A549 (cell line): Measurements from ENCODE around the gene BEX4. TPM values are rescaled to one million over a fixed set of nuclear protein-coding genes. Genes with fewer than 3 reads are reported as not detected.

Source experiments
- ATAC-seq, 2 experiments: fragments of 200-7000 bp in 1 of 2; fragments of >200 bp in 1 of 2; cut with Nextera tagmentation in 1 of 2; cut with Tn5 transposase in 1 of 2; 3 replicates each; pipeline versions ENCODE4 v1.8.0 to v1.9.1; 2018 to 2020; ENCODE audit warnings: mild to moderate bottlenecking in 1 of 2, moderate library complexity in 1 of 2
- CTCF ChIA-PET: fragments of 300-600 bp; sonication (Branson Sonifier 250); formaldehyde crosslinking; extraction: SDS; loops from one replicate; lab custom pipeline; 2021; ENCODE audit warnings: antibody characterized with exemption, inconsistent platforms; lab: Yijun Ruan, JAX
- POLR2A ChIA-PET: fragments of 350-600 bp; formaldehyde crosslinking; extraction: SDS; loops from one replicate; lab custom pipeline; 2021; ENCODE audit warnings: antibody characterized with exemption, inconsistent platforms; lab: Yijun Ruan, JAX
- DNase-seq, 2 experiments: peaks; one replicate each; pipeline versions ENCODE4 v3.0.0 to v3.0.0-alpha.2; 2011 to 2016; ENCODE audit warnings: low read depth in 1 of 2, low spot score in 1 of 2
- FAIRE-seq: peaks from 2 replicates; lab custom pipeline; 2011; peaks lifted over from hg19 to GRCh38; lab: Jason Lieb, UNC
- H3K27ac ChIP-seq, 2 experiments: fragments of >200 bp; sonication (Bioruptor Twin); formaldehyde crosslinking; 3 replicates each; pipeline ENCODE4 v1.5.1; 2016 to 2017
- H3K4me1 ChIP-seq: fragments of >200 bp; sonication (Bioruptor Twin); formaldehyde crosslinking; 3 replicates; pipeline ENCODE4 v1.6.1; 2016
- H3K4me2 ChIP-seq: fragments of >200 bp; sonication (Bioruptor Twin); formaldehyde crosslinking; 3 replicates; pipeline ENCODE4 v1.6.1; 2016
- H3K4me3 ChIP-seq: fragments of >200 bp; sonication (Bioruptor Twin); formaldehyde crosslinking; 3 replicates; pipeline ENCODE4 v1.5.1; 2016
- H3K9me3 ChIP-seq: fragments of >200 bp; sonication (Bioruptor Twin); formaldehyde crosslinking; 3 replicates; pipeline ENCODE4 v1.6.1; 2016
- CTCF ChIP-seq: fragments of >200 bp; sonication (Bioruptor Twin); formaldehyde crosslinking; IDR thresholded peaks from 3 replicates; pipeline ENCODE4 v1.5.1; 2016
- EHF ChIP-seq: fragments of 250-450 bp; sonication (Bioruptor Pico); IDR thresholded peaks from 2 replicates; pipeline ENCODE4 v1.5.0; 2020; ENCODE audit warnings: mild to moderate bottlenecking
- EP300 ChIP-seq, 2 experiments: fragments of >200 bp; sonication (Bioruptor Twin); formaldehyde crosslinking; IDR thresholded peaks; 2 replicates in 1 of 2; 3 replicates in 1 of 2; pipeline ENCODE4 v1.6.1; 2016 to 2017
- HMGXB4 ChIP-seq: fragments of 250-450 bp; sonication (Bioruptor Pico); IDR thresholded peaks from 2 replicates; pipeline ENCODE4 v1.5.0; 2021; ENCODE audit warnings: mild to moderate bottlenecking, moderate library complexity, borderline replicate concordance
- HOXA7 ChIP-seq: fragments of 250-450 bp; sonication (Bioruptor Pico); IDR thresholded peaks from 2 replicates; pipeline ENCODE4 v1.5.0; 2020; ENCODE audit warnings: mild to moderate bottlenecking, moderate library complexity
- HOXB5 ChIP-seq: fragments of 250-450 bp; sonication (Bioruptor Pico); IDR thresholded peaks from 2 replicates; pipeline ENCODE4 v1.5.0; 2020; ENCODE audit warnings: mild to moderate bottlenecking, moderate library complexity
- JUNB ChIP-seq: fragments of >200 bp; sonication (Bioruptor Twin); formaldehyde crosslinking; IDR thresholded peaks from 2 replicates; pipeline ENCODE4 v1.6.1; 2016
- KDM5A ChIP-seq: fragments of 200-600 bp; sonication (generic); IDR thresholded peaks from 2 replicates; pipeline ENCODE4 v1.6.1; 2016; ENCODE audit warnings: antibody characterized with exemption, mild to moderate bottlenecking
- MAFK ChIP-seq: fragments of 450-650 bp; IDR thresholded peaks from 2 replicates; pipeline ENCODE4 v1.6.1; 2014; ENCODE audit not compliant: partially characterized antibody
- MAX ChIP-seq: IDR thresholded peaks from 2 replicates; pipeline ENCODE4 v1.6.1; 2012
- NPAS2 ChIP-seq: fragments of 250-450 bp; sonication (Bioruptor Pico); IDR thresholded peaks from 2 replicates; pipeline ENCODE4 v1.8.0; 2022; ENCODE audit warnings: mild to moderate bottlenecking, moderate library complexity, borderline replicate concordance
- NR3C1 ChIP-seq: fragments of >200 bp; sonication (Bioruptor Twin); formaldehyde crosslinking; IDR thresholded peaks from 3 replicates; pipeline ENCODE4 v1.6.1; 2017
- PHF8 ChIP-seq: fragments of 200-600 bp; sonication (generic); IDR thresholded peaks from 2 replicates; pipeline ENCODE4 v1.6.1; 2016; ENCODE audit warnings: low read depth, mild to moderate bottlenecking, antibody characterized with exemption, moderate library complexity, borderline replicate concordance
- POLR2A ChIP-seq: IDR thresholded peaks from 2 replicates; pipeline ENCODE4 v1.6.1; 2012; ENCODE audit warnings: mild to moderate bottlenecking, low read length
- POLR2AphosphoS2 ChIP-seq: conservative IDR thresholded peaks from 2 replicates; pipeline ENCODE4 v1.6.1; 2012; ENCODE audit warnings: low read length, improper control_type of control experiment, inconsistent platforms
- RARB ChIP-seq: fragments of 250-450 bp; sonication (Bioruptor Pico); IDR thresholded peaks from 2 replicates; pipeline ENCODE4 v1.8.0; 2021; ENCODE audit warnings: mild to moderate bottlenecking, moderate library complexity
- REST ChIP-seq: fragments of 200-600 bp; sonication (generic); IDR thresholded peaks from 2 replicates; pipeline ENCODE4 v1.6.1; 2016; ENCODE audit warnings: antibody characterized with exemption, mild to moderate bottlenecking, moderate library complexity
- RFX5 ChIP-seq: fragments of 450-650 bp; IDR thresholded peaks from 2 replicates; pipeline ENCODE4 v1.7.1; 2014; ENCODE audit warnings: antibody characterized with exemption, mild to moderate bottlenecking, moderate library complexity
- SMC3 ChIP-seq: fragments of >200 bp; sonication (Bioruptor Twin); formaldehyde crosslinking; IDR thresholded peaks from 3 replicates; pipeline ENCODE4 v1.6.1; 2018; ENCODE audit warnings: inconsistent platforms
- USF2 ChIP-seq: fragments of 450-650 bp; IDR thresholded peaks from 2 replicates; pipeline ENCODE4 v1.6.1; 2014; ENCODE audit warnings: antibody characterized with exemption
- ZC3H11A ChIP-seq: fragments of 450-650 bp; IDR thresholded peaks from 2 replicates; pipeline ENCODE4 v1.6.1; 2014; ENCODE audit warnings: antibody characterized with exemption, mild to moderate bottlenecking
- ZFP36 ChIP-seq: fragments of 450-650 bp; IDR thresholded peaks from 2 replicates; pipeline ENCODE4 v1.6.1; 2014; ENCODE audit warnings: borderline replicate concordance; ENCODE audit not compliant: partially characterized antibody
- ZSCAN20 ChIP-seq: fragments of 250-450 bp; sonication (Bioruptor Pico); IDR thresholded peaks from 2 replicates; pipeline ENCODE4 v1.8.0; 2022; ENCODE audit warnings: mild to moderate bottlenecking, moderate library complexity
- WGBS: methylation state at CpG from one replicate; pipeline ENCODE4 v1.1.6; 2017; ENCODE audit errors: missing lambda C conversion rate; 5-methylcytosine and 5-hydroxymethylcytosine counted together
- polyA plus RNA-seq, 4 experiments: library from polyadenylated mRNA; depleted of rRNA in 3 of 4; stranded (reverse); fragments of >200 nt; fragmentation: RNase III in 1 of 4; extraction: RNeasy Plus Mini Kit Qiagen cat#74134 plus additional on column Dnase treatment in 1 of 4; gene quantifications; 2 replicates in 3 of 4; 3 replicates in 1 of 4; pipeline ENCODE4 v1.2.3, GENCODE V29; 2011 to 2017

The BEX4 gene
- polyA plus RNA-seq, 2 of the 4 experiments (the other 2 are of a cell fraction): 0.85 to 2.4 TPM

- H3K4me1 ChIP-seq: no peaks in the 10 kb centered on the region
- 10% methylated on average over 22 of the region's 22 CpGs for WGBS
- no peak for TF ChIP-seq EP300 (IDR thresholded peaks at IDR 0.05)
- peak; percentile 12; the same call in 1 of the 2 replicates for TF ChIP-seq MAX
- TF ChIP-seq, all 56 proteins: peak for 1
- ChIA-PET POLR2A (no interaction called here), CTCF (no interaction called here)
- Histone ChIP-seq H3K27ac (peak overlapping the region; percentile 75 to 89), H3K4me3 (peak overlapping the region; percentile 78), H3K9me3 (no peaks in the 10 kb centered on the region), H3K4me2 (peak overlapping the region; percentile 85)
- peak; percentile 46 to 71; a peak in 3 of 6 replicates for ATAC-seq
- FAIRE-seq: no peak
- peak in 1 of 2 experiments; percentile 21 for DNase-seq
These were observed 39.4 kb downstream of the BEX4 start for GRCh38 chrX:103254171-103254824.

GRCh38 chrX:103254921-103255493 lies 40.1 kb downstream of the BEX4 start, which contains the start of gene TCEAL8:
TSS of gene TCEAL8 (minus strand) at chrX:103255155. CDS start at chrX:103253979, 1,176 bp downstream.
- Histone ChIP-seq H3K9me3 (no peaks in the 10 kb centered on the region), H3K4me2 (peak within 1 kb of the TSS; percentile 85), H3K4me1 (no peaks in the 10 kb centered on the region), H3K4me3 (peak within 1 kb of the TSS; percentile 78), H3K27ac (peak within 1 kb of the TSS; percentile 75 to 89)
- peak; percentile 58 to 72 for DNase-seq
- POLR2A ChIA-PET: no interaction called here
- no peak for FAIRE-seq
- TF ChIP-seq SMC3: no peak
- no peak for TF ChIP-seq HMGXB4 (CRISPR knock-in tag)
- TF ChIP-seq NR3C1: no peak
- peak; percentile 22; the same call in 1 of the 2 replicates for TF ChIP-seq KDM5A
- TF ChIP-seq EHF (CRISPR knock-in tag): no peak
- no peak for TF ChIP-seq ZFP36
- no peak for TF ChIP-seq CTCF
- no peak for TF ChIP-seq ZSCAN20
- no peak for TF ChIP-seq NPAS2 (CRISPR knock-in tag)
- TF ChIP-seq RARB (CRISPR knock-in tag): no peak
- TF ChIP-seq PHF8: 0 out of 2 replicates have a peak, but pooled peaks have one; percentile 8
- TF ChIP-seq POLR2AphosphoS2: no peak
- TF ChIP-seq POLR2A: peak; percentile 31; the same call in 1 of the 2 replicates
- peak; percentile 72 for TF ChIP-seq USF2
- TF ChIP-seq REST: no peak
- no peak for TF ChIP-seq HOXB5 (CRISPR knock-in tag)
- TF ChIP-seq JUNB: no peak
- TF ChIP-seq ZC3H11A: no peak
- TF ChIP-seq MAX: peak; percentile 26; the same call in 1 of the 2 replicates
- TF ChIP-seq EP300 (IDR thresholded peaks at IDR 0.05): no peak
- no peak for TF ChIP-seq RFX5
- TF ChIP-seq MAFK: no peak
- TF ChIP-seq HOXA7 (CRISPR knock-in tag): no peak
- CTCF ChIA-PET: interaction anchor here (0.6 kb wide), 1 partner anchor 25 kb away, joined by 3 read pairs; no protein-coding TSS in a partner anchor
- ATAC-seq: peak; percentile 92 to 95
- WGBS: 1% methylated on average over 17 of the region's 22 CpGs
